GM18858 (cell line): Measurements from ENCODE around the gene CPAMD8.
"Not testable (repeated sequence)": the region's sequence is repeated elsewhere in the genome, so short reads cannot be mapped to it uniquely, and the experiment has no call there.

Source experiments
- ATAC-seq: cut with Tn5 transposase; IDR thresholded peaks from one replicate; pipeline ENCODE4 v1.9.1; 2021; ENCODE audit not compliant: unreplicated experiment

CPAMD8 gene

DNA sequence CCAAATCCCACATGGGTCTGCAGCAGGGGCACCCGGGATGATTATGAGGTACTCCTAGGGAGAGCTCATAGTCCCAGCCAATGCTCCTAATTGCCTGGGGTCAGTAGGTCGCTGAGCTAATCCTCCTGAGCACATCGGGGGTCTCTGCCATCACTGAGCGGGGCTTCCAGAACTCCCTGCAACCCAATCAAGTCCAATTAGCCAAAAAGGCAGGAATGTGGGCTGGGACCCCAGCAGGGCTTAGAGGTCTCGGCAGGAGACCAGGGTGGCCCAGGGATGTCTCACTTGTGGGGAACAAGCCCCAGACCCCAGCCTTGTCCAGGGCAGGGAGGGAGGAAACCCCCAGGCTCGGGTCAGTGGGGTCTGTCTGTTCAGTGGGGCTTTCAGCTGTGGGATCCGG lies 17.1 kb upstream of the CPAMD8 start:
- ATAC-seq = no peak

DNA sequence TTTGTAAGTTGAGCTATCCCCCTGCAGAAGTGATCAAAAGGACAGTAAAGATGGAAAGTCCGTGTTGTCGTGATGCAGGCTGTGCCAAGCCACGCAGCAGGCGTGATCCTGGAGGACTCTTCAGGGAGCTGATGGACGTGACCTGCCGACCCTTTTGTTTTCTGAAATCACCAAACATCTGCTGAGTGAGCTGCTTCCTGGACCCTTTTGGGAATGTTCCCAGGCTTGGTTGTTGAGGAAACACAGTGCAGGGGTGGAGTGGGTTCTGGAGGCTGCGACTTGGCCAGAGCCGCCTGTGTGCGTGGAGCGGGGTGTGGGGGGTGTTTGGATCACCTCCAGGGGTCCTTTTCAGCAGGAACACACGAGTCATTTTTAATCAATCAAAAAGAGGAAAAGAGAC lies 15.4 kb upstream of the CPAMD8 start:
- ATAC-seq = no peak

DNA sequence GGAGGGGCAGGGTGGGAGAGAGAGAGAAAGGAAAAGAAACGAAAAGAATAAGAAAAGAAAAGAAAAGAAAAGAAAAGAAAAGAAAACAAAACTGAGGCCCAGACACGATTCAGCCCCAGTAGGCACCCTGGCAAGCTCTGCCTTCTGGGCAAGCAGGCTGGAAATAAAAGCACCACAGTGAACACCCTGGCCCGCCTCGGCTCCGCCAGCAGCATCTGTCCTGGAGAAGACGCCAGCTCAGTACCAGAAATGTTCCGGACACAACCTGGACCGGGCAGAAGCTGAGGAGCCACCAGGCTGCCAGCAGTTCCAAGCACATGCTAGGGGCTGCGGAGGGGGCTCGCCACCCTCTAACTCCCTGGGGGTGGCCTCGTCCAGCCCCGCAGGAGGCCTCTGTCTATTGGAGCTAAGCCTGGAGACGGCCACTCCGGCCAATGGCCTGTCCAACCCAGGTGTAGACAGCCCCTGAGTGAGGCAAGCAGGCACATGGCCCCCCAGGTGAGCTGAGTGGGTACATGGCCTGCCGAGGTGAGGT lies 11.4 kb upstream of the CPAMD8 start:
- no peak for ATAC-seq

DNA sequence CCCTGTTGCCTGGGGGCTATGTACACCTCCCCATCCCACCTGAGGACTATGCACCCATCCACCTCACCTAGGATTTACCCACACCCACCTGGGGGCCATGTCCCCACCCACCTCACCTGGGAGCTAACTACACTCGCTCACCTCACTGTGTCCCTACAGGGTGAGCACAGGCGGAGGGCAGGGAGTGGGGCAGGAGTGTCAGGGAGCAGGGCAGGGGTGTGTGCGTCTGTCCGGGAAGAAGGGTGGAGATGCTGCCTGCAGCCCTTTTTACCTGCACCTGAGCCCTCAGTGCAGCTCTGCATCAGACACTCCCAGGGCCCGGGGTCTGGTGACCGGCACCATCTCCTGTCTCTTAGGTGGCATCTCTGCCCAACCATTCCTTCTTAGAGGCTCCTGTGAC lies 10.6 kb upstream of the CPAMD8 start:
- ATAC-seq = no peak

GRCh38 chr19:17036640-17037039 lies 10.0 kb upstream of the CPAMD8 start:
- no peak for ATAC-seq

- ATAC-seq = no peak
Observed at GRCh38 chr19:17035842-17036424, 9.3 kb upstream of the CPAMD8 start.

- no peak for ATAC-seq
Observed at GRCh38 chr19:17031741-17032140, 5.1 kb upstream of the CPAMD8 start.

DNA sequence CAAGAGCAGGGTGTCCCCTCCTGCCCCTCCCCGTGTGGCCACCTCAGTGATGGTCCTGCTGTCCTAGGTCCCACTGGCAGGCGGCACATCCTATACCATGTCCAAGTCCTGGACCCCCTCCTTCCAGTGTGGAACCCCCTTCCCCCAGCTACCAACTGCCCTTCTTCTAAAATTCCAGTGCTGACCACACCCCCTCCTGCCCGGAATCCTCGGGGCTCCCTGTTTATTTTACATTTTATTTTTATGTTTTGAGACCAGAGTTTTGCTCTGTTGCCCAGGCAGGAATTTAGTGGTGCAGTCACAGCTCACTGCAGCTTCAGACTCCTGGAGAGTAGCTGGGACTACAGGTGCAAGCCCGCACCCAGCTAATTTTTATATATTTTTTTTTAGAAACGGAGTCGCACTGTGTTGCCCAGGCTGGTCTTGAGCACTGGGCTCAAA lies 945 bp upstream of the CPAMD8 start:
- ATAC-seq = no peak

GRCh38 chr19:17025991-17026658 lies 485 bp downstream of the CPAMD8 start:
- ATAC-seq = no peak

- ATAC-seq = no peak
Observed at GRCh38 chr19:17025361-17025760, 1.2 kb downstream of the CPAMD8 start.

DNA sequence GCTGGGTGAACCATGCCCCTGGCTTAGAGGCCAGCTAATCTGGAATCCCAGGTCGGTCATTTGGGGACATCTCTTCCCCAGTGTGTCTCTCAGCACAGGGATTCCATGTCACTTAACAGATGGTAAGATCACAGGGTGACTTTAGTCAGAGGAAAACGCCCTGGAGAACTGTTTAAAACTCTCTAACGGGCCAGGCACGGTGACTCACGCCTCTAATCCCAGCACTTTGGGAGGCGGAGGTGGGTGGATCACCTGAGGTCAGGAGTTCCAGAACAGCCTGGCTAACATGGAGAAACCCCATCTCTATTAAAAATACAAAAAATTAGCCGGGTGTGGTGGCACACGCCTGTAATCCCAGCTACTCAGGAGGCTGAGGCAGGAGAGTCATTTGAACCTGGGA lies 1.7 kb downstream of the CPAMD8 start:
- not testable (repeated sequence) for ATAC-seq

DNA sequence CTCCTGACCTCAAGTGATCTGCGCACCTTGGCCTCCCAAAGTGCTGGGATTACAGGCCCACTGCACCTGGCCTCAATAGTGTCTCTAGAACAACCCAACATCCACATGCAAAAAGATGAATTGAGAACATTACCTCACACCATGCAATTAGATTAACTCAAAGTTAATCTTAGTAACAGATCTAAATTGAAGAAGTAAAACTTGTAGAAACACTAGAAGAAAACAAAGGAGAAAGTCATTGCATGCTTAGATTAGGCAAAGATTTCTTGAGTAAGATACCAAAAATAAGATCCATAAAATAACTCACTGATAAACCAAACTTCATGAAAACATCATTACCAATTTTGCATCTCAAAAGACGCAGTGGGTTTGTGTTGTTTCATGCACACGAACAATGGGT lies 2.8 kb downstream of the CPAMD8 start:
- no peak for ATAC-seq

DNA sequence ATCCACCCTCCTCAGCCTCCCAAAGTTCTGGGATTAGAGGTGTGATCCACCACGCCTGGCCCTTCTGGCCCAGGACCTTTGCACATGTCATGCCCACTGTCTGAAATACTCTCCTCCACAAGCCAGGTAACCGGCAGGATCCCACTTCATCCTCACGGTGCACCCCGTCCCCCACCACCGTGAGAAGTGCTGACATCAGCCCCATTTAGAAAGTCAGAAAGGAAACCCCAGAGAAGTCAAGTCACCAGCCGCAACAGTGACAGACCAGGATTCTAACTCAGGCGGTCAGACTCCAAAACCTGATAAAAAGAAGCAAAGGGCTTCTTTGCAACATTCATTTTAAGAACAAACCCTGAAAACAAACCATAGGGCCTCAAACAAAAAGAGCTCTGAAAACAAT lies 3.9 kb downstream of the CPAMD8 start:
- no peak for ATAC-seq

DNA sequence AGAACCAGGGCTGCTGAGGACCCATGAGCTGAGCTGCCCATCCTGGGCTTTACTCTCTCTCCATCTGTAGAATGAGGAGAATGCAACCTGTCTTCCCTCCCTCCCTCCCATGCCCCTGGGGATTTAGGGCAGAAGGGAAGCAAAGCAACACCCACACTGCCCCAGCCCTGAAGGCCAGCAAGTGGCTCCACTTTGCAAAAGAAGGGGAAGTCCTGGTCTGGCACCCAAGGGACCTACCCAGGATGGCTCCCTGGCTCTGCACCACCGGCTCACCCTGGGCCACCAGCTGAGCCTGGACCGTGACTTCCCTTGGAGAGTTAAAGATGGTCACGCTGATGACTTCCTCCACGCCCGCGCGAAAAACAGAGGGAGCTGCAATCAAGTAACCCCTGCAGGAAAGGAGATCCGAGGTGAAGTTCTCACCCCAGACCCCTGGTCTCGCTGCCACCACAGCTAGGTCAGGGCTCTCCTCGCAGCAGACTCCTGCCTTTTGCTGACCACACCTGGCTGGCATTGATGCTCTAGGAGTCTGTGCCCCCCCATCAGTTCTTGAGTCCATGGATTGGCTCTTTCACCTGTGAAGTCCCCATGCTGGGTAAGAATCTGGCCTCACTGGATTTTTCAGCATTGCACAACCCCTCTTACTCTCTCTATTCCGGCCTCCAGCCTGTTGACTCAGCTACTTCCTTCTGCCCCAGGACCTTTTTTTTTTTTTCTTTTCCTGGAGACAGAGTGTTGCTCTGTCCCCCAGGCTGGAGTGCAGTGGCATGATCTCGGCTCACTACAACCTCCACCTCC lies 4.6 kb downstream of the CPAMD8 start:
- ATAC-seq = no peak

GRCh38 chr19:17021328-17021727 lies 5.3 kb downstream of the CPAMD8 start:
- no peak for ATAC-seq

GRCh38 chr19:17020823-17021222 lies 5.8 kb downstream of the CPAMD8 start:
- ATAC-seq = no peak

DNA sequence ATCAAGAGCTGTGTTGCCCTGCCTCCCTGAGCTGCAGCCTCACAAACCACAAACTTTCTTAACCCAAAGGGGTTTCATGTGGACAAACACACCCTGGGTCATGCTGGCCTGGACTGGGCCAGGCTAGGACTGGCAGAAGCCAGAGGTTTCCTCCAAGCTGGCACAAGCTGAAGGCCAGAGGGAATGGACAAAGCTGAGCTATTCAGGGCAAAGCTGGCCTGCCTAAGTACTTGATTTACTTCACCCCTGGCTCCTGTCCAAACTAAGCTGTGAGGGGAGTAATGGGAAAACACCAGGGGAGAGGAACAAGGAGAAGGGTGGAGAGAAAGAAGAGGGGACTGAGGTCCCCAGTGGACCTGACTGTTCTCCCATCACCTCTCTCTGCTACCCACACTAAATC lies 6.2 kb downstream of the CPAMD8 start:
- ATAC-seq = no peak

DNA sequence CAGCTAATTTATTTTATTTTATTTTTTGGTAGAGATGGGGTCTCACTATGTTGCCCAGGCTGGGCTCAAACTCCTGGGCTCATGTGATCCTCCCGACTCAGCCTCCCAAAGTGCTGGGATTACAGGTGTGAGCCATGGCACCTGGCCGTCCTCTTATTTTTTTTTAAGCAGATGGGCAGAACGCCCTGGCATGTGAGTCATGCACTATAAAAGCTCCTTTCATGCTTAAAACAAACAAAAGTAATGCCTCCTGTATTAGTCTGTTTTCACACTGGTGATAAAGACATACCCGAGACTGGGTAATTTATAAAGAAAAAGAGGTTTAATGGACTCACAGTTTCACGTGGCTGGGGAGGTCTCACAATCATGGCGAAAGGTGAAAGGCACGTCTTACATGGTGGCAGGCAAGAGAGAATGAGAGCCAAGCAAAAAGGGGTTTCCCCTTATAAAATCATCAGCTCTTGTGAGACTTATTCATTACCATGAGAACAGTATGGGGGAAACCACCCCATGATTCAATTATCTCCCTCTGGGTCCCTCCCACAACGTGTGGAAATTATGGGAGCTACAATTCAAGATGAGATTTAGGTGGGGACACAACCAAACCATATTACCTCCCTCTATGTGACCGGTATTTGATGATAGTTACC lies 12.3 kb downstream of the CPAMD8 start:
- ATAC-seq = not testable (repeated sequence)

DNA sequence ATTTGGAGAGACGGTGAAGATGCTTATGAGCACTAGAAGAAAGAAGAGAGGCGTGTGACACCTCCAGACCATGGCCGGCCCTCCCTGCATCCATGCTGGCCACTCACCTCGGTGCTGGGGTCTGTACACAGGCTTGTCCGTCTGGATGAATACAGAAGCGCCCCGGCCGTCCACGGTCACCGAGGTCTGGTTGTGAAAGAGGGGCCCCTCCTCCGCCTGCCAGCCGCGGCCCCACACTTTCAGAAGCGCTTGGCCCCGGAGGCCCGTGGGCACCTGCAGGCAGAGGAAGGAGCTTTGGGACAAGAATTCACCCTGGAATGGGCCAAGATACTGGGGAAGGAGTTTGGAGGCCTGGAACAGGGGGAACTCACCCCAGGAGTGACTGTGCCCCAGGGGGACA lies 15.1 kb downstream of the CPAMD8 start:
- no peak for ATAC-seq

DNA sequence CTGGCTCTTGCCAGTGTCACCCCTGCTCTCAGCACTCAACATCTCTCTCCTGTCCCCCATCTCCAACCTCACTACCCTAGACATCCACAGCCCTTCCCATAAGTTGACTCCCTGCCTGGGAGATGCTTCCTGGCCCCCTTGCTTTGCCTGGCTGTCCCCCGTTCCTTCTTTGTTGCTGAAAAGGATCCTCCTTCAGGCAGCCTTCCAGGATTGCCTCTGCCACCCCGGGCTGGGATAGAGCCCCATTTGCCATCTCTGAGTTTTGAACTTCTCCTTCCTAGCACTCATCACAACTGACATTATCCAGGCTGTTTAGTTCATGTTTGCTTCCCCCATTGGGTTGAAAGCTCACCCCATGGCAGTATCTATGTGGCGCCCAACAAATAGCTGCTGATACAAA lies 20.0 kb downstream of the CPAMD8 start:
- no peak for ATAC-seq

- ATAC-seq = no peak
Observed at GRCh38 chr19:17005000-17005399, 21.6 kb downstream of the CPAMD8 start.
